ENCODE results near the gene BICC1.

BICC1 gene

GRCh38 chr10:58651742-58652141 is 139.1 kb downstream of the BICC1 start:
- DNase-seq: no peak

DNA sequence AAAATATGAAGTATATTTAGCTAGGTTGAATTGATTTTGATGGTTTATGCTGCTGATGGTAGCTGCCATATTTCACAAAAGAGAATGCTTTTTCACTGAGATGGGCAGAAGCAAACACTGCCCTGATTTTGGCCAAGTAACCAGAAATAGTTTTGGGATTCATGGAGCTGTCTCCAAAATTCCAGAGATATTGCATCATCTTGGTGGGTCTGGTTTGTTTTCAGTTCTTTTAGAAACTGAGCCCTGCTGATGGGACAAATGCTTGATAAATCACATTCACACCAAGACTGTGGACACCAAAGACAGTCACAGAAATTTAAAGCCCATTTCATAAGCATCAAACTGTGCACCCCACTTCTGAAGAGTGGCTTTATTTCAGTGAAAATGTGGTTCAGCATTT is 140.5 kb downstream of the BICC1 start:
- no peak for DNase-seq

DNA sequence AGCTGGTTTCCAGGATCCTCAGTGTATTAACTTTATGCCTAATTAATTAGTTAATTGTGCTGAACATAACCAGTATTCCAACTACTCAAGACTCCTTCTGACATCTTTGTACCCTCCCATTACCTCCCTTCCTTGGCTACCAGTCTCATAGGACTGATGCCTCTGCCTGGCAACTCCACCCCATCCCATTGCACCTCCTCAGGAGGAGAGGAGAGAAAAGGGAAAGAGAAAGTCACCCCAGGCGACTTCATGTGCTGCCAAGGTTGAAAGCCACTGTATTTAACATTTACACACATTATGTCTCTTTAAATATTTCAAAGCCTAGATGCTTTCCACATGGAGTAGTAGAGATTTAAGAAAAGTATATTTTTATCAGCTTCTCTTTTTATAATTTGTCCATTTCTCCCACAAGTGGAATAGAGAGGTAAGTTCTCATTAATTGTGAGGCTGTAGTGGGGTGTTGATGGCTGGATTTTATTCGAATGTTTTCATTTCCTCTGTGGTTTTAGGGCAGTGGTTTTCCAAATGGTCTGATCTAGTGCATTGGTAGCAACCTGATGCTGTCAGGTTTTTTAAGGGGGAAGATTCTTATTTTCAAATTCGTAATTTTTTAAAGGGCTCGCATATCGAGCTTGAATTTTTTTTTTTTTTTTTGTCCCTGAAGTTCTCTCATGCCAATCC is 148.0 kb downstream of the BICC1 start:
- DNase-seq: no peak

DNA sequence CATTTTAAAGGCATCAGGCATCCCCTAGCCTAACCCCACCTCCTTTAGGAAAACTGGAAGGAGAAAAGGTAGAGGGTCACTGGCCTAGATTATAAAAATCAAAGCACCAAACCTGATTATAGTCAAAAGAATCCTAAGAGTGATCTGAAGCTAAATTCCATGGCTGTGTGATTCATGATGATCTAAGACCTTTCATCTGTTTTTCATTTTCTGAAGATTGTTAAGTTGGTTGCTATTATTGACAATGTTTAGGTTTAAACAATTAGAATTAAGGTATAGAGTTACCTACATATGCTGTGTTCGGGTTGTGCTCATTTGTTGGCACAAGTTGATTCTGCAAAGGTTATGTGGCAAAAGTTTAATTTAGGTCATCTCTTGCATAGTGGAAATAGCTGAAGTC is 148.7 kb downstream of the BICC1 start:
- DNase-seq: no peak

DNA sequence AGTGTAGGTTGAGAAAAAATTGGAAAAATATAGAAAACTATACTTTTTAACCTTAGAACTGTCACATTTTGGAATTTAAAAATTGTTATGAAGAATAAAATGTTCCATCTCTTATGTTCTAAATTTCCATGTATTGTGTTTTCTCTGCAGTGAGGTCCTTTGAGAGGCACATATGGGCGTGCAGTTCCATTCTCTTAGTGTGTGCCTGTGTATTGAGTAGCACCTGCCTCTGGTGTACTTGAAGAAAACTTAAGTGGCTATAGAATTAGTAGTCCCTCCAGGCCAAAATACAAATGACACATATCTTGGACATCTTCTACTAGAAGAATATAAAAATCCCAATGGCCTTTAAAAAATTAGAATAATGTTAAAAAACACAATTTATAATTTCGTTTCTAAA is 149.2 kb downstream of the BICC1 start:
- DNase-seq: no peak

- no peak for DNase-seq
Measured at GRCh38 chr10:58662314-58662713, 149.6 kb downstream of the BICC1 start.

- DNase-seq: no peak
Measured at GRCh38 chr10:58665361-58665760, 152.7 kb downstream of the BICC1 start.

- DNase-seq: no peak
Measured at GRCh38 chr10:58666024-58666423, 153.4 kb downstream of the BICC1 start.

DNA sequence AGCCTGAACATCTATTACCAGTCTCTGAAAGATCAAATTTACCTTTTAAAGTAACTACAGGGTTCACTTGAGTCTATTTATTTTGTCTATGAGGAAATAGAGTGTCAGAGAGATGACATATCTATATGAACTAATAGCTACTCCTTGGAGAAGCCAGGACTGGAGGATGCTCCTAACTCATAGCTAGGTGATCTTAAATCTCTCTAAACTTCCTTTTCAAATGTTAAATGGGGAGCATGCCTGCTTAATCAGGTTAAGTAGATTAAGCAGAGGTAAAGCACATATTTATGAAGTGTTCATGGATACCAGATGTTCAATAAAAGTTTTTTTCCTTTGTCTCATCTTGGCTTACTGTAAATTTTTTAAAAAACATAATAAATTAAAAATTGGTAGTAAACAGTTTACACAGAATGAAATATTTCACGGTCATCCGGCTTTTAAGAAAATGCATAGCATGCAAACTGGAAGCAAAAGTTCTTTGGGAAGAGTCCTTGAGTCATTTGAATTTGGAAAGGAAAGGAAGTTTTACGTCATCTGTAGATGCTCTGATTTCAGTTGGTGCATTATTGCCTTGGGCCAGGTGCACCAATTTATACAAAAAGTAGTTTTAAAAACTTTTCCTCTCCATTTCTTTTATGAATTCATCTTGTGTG is 155.1 kb downstream of the BICC1 start:
- no peak for DNase-seq

DNA sequence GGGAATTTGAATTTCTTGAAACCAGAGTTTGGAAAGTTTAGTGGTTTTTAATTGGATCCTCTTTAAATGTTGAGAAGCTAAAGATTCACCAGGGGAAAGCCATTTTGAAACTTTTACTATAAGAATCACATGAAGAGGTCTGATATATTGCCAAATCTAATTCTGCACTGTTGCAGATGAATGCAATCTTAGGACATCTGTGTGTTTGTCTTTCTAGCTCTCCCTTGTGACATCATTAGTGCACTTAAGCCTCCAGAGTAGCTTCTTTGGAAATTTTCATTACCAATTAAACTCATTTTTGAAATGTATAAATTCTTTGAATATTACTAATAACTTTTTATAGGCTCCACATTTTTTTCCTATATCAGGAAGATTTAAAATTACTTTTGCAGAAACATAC is 160.2 kb downstream of the BICC1 start:
- DNase-seq: no peak

DNA sequence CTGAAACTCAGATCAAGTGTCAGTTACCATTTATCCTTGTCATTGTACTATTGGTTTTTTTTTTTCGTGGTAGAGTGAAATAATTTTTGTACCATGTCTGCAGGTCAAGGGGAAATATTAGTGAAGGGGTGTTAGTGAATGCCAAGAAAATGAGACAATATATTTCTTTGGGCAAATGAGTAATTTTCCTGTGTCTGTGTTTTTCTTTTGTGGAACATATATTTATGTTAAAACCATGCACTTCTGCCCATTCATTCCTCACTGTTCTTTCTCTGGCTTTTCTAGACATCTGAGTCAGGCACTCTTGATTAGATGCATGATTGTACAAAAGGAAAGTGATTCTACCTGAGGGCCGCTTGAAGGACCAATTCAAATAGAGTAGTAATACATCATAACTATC is 161.6 kb downstream of the BICC1 start:
- DNase-seq: no peak

GRCh38 chr10:58675321-58675720 is 162.6 kb downstream of the BICC1 start:
- no peak for DNase-seq

GRCh38 chr10:58691528-58691927 is 178.9 kb downstream of the BICC1 start:
- DNase-seq: no peak

DNA sequence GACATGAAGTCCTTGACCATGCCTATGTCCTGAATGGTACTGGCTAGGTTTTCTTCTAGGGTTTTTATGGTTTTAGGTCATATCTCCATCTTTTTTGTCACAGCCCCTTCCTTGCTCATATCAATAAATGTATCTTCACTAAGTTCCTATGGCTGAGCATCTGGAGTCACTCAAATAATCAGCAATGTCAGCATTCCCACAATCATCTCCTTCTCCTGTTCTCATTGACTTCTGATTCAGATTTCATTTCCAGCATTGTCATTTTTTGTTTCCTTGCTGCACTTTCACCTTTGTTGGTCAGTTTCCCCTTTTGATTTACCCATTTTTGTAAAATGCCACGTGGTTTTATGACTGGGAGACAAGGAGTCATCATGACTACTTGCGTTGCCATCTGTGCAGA is 181.2 kb downstream of the BICC1 start:
- no peak for DNase-seq

GRCh38 chr10:58695022-58695421 is 182.3 kb downstream of the BICC1 start:
- DNase-seq: no peak

DNA sequence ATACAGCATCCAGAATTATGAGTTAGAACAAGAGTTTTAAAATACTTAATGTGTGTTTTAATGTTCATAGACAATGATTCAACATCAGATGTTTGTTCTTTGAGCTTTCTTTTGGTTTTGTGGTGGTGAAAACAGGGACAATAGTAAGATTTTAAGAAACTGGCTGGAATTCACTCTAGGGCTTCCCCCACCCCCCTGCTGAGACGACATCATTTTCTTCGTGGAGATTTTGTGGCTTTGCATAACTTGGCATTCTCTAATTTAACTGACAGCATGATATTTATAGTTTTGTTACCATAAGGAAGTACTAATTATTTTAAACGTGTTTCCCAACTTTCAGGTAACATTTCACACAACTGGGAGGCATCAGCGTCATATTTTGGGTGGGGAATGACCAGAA is 184.1 kb downstream of the BICC1 start:
- DNase-seq: no peak

GRCh38 chr10:58697691-58698090 is 185.0 kb downstream of the BICC1 start:
- no peak for DNase-seq

DNA sequence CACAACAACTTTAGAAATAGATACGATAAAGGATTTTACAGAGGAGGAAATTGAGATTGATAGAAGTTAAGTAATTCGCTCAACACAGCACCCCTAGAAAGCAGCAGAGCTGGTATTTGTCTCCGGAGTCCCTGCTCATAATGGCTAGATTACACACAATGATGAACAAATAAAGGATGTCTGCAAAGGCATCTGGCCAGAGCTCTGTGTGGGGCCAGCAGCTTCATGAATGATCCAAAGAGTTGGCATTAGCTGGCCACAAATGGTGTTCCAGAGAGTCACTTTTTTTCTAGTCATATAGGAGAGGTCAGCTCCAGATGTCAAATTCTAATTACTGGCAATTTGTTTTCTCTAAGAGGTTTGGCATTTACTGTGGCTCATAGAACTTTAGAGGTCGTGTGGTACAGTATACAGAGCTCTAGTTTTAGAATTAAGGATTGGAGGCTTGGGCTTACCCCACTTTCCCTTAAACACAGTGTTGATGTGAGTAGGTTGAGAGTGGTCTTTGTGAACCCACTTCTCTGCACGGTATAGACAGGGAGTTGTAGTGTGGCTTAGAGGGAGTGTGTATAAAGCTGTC is 186.2 kb downstream of the BICC1 start:
- no peak for DNase-seq

GRCh38 chr10:58700591-58700990 is 187.9 kb downstream of the BICC1 start:
- no peak for DNase-seq

DNA sequence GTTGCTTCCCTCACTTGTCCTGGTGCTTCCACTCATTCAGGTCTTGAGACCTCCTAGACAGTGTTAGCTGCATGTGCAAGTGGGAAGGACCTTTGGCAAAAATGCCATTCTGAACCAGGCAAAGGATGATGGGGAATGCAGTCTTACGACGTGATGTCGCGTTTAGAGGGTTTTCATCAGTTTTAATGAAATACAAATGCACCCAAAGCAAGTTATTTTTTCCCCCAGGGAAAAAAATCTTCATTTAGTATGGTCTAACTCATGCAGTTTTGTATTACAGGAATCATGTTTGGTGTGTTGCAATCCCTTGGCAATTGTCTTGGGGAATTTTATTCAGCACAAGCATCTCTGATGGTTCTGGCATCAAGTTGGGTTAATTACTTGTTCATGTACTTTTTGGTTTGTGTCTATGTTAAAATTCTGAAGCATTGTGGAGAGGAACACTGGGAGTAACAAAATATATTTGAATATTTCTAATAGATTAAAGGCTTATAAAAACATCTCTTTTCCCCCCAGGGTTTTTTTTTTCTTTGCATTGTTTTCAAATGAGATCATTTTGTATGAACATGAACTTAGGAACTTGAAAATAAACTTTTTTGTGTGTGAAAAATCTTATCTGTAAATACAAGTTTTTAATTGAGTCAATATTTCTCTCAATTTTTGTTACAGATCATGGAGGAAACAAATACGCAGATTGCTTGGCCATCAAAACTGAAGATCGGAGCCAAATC is 188.9 kb downstream of the BICC1 start:
- no peak for DNase-seq

- no peak for DNase-seq
Measured at GRCh38 chr10:58704226-58704625, 191.6 kb downstream of the BICC1 start.

GRCh38 chr10:58704671-58705141 is 192.0 kb downstream of the BICC1 start:
- DNase-seq: no peak

DNA sequence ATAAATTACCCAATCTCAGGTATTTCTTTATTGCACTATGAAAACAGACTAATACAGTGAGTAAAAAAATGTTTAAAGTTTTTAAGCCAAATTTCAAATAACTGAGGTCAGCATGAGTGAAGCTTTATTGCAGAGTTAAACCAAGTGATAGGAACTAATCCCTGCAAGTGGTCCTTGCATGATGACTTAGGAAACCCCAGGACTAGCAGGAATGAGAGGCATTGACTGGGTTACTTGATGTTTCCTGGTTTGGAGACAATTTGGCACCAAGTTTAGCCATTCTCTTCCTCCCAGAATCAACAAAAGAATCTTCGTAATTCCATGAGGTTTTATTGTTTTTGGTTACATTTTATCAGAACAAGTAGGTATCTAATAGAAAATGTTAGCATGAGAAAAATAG is 194.2 kb downstream of the BICC1 start:
- no peak for DNase-seq

DNA sequence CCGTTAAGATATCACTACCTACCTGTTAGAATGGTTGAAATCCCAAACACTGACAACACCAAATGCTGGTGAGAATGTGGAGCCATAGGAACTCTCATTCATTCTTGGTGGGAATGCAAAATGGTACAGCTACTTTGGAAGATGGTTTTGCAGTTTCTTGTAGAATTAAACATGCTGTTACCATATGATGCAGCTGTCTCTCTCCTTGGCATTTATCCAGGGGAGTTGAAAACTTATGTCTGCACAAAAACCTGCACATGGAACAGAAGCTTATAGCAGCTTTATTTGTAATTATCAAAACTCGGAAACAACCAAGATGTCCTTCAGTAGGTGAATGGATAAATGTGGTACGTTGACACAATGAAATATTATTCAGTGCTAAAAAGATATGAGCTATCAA is 199.5 kb downstream of the BICC1 start:
- no peak for DNase-seq

Data from stimulated activated CD4-positive, alpha-beta T cell treated with anti-CD3 and anti-CD28 coated beads, Interleukin-2, amount 100 ng/mL, for 48 hours (primary cell).